Ovary (tissue), 3 donors: Measurements from ENCODE around the gene TSC22D4.

Source experiments
- EP300 ChIP-seq: sonication (generic); formaldehyde crosslinking; IDR thresholded peaks from one replicate; pipeline ENCODE4 v1.6.1; 2017; ENCODE audit warnings: antibody characterized with exemption
- TF ChIP-seq, protein P1 (sequence below), 3 donors: fragments of 450-650 bp in 2 of 3; fragments of 200-600 bp in 1 of 3; IDR thresholded peaks; one replicate each; pipeline versions ENCODE4 v1.5.1 to v1.8.0; 2016 to 2022; ENCODE audit warnings: antibody characterized with exemption in 3 of 3, mild to moderate bottlenecking in 1 of 3
- donor health status: DM: no; HTN: no; CAD: no.

DNA sequence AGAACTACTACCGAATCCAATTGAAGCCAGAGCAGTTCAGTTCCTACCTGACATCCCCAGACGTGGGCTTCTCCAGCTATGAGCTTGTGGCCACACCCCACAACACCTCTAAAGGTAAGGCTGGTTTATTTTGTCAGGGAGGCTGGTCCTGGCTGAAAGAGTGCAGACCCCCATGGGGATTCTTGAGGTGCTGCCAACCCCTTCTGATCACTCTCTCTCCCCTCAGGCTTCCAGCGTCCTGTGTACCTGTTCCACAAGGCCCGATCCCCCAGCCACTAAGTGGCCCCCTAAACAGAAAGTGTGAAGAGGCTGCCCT is 45.8 kb downstream of the TSC22D4 start:
- no peak for TF ChIP-seq EP300
- TF ChIP-seq, protein P1, sequence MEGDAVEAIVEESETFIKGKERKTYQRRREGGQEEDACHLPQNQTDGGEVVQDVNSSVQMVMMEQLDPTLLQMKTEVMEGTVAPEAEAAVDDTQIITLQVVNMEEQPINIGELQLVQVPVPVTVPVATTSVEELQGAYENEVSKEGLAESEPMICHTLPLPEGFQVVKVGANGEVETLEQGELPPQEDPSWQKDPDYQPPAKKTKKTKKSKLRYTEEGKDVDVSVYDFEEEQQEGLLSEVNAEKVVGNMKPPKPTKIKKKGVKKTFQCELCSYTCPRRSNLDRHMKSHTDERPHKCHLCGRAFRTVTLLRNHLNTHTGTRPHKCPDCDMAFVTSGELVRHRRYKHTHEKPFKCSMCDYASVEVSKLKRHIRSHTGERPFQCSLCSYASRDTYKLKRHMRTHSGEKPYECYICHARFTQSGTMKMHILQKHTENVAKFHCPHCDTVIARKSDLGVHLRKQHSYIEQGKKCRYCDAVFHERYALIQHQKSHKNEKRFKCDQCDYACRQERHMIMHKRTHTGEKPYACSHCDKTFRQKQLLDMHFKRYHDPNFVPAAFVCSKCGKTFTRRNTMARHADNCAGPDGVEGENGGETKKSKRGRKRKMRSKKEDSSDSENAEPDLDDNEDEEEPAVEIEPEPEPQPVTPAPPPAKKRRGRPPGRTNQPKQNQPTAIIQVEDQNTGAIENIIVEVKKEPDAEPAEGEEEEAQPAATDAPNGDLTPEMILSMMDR (IDR thresholded peaks at IDR 0.05), result no peak
